ENCODE data around the gene SOX2.
A peak's percentile ranks its signal among the peaks of the same experiment; 100 is the strongest.

The SOX2 gene

DNA sequence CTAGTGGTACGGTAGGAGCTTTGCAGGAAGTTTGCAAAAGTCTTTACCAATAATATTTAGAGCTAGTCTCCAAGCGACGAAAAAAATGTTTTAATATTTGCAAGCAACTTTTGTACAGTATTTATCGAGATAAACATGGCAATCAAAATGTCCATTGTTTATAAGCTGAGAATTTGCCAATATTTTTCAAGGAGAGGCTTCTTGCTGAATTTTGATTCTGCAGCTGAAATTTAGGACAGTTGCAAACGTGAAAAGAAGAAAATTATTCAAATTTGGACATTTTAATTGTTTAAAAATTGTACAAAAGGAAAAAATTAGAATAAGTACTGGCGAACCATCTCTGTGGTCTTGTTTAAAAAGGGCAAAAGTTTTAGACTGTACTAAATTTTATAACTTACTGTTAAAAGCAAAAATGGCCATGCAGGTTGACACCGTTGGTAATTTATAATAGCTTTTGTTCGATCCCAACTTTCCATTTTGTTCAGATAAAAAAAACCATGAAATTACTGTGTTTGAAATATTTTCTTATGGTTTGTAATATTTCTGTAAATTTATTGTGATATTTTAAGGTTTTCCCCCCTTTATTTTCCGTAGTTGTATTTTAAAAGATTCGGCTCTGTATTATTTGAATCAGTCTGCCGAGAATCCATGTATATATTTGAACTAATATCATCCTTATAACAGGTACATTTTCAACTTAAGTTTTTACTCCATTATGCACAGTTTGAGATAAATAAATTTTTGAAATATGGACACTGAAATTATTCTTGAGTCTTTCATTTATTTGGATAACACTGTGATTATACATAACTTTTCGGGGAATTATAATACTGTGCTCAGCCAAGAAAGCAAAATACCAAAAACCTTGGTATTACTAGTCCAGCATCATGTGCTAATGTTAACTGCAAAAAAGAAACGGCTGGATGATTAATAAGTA lies 2.2 kb downstream of the SOX2 start:
- Mint-ChIP-seq H3K4me1 (peaks cover 6% of the 10 kb centered on the region), H3K9me3 (peaks cover 6% of the 10 kb centered on the region), H3K36me3 (no peaks in the 10 kb centered on the region), H3K4me3 (no peak overlapping the region), H3K27ac (no peak overlapping the region)
- DNase-seq (ENCODE audit: low spot score in 2 of 2): no peak
- ATAC-seq: peak; percentile 42

GRCh38 chr3:181715571-181716340 lies 4.0 kb downstream of the SOX2 start:
- no peak for ATAC-seq
- Mint-ChIP-seq H3K36me3 (no peaks in the 10 kb centered on the region), H3K27ac (no peak overlapping the region), H3K9me3 (peaks cover 6% of the 10 kb centered on the region), H3K4me1 (no peaks in the 10 kb centered on the region), H3K4me3 (no peak overlapping the region)
- no peak for DNase-seq (ENCODE audit: low spot score in 2 of 2)

- Mint-ChIP-seq H3K27ac (no peak overlapping the region), H3K9me3 (peaks cover 6% of the 10 kb centered on the region), H3K4me1 (no peaks in the 10 kb centered on the region), H3K36me3 (no peaks in the 10 kb centered on the region), H3K4me3 (no peak overlapping the region)
- no peak for DNase-seq (ENCODE audit: low spot score in 2 of 2)
- no peak for ATAC-seq
These were observed 5.2 kb downstream of the SOX2 start for GRCh38 chr3:181716966-181717365.

GRCh38 chr3:181717549-181718171 lies 5.9 kb downstream of the SOX2 start:
- Mint-ChIP-seq H3K4me3 (no peak overlapping the region), H3K36me3 (no peaks in the 10 kb centered on the region), H3K9me3 (peaks cover 8% of the 10 kb centered on the region), H3K4me1 (no peaks in the 10 kb centered on the region), H3K27ac (no peak overlapping the region)
- ATAC-seq: no peak
- no peak for DNase-seq (ENCODE audit: low spot score in 2 of 2)

- DNase-seq (ENCODE audit: low spot score in 2 of 2): no peak
- no peak overlapping the region for H3K27ac Mint-ChIP-seq
- H3K36me3 Mint-ChIP-seq: no peaks in the 10 kb centered on the region
- no peaks in the 10 kb centered on the region for H3K4me1 Mint-ChIP-seq
- no peak for ATAC-seq
- H3K4me3 Mint-ChIP-seq: no peak overlapping the region
- peaks cover 8% of the 10 kb centered on the region for H3K9me3 Mint-ChIP-seq
These were observed 6.6 kb downstream of the SOX2 start for GRCh38 chr3:181718369-181718768.

- DNase-seq (ENCODE audit: low spot score in 2 of 2) (no peak), ATAC-seq (no peak)
- Mint-ChIP-seq H3K4me3 (no peak overlapping the region), H3K36me3 (no peaks in the 10 kb centered on the region), H3K9me3 (peaks cover 9% of the 10 kb centered on the region), H3K4me1 (no peaks in the 10 kb centered on the region), H3K27ac (no peak overlapping the region)
These were observed 7.5 kb downstream of the SOX2 start for GRCh38 chr3:181718987-181719911.

DNA sequence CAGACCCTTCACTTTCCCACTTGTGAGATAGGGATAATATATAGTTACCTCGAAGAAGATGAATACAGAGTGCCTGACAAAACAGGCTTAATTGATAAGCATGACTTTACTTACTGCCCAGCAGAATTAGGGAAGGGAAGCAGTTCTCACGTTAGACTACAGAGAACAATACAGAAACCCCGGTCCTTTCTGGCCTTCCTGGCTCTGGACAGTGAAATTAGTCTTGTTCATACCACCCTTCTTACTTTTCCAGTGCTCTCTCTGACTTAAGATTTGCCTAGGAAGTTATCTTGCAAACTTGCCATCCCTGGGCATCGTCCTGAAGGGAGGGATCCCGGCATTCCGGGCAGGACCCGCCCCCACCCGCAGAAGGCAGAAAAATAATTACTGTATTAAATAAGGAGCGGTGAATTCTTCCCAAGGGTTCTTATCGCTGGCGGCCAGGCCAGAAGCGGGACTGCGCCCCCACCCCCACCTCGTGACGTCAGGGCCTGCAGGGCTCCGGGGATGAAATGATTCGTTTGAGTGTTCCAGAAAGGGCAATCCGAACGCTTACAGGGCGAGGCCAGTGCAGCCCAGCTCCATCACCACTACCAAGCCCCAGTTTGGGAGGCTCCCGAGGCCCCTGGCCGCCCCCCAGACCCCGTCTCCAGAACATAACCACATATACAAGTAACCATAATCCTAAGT lies 8.4 kb downstream of the SOX2 start:
- Mint-ChIP-seq H3K4me3 (no peak overlapping the region), H3K27ac (no peak overlapping the region), H3K36me3 (no peaks in the 10 kb centered on the region), H3K9me3 (peaks cover 8% of the 10 kb centered on the region), H3K4me1 (no peaks in the 10 kb centered on the region)
- DNase-seq (ENCODE audit: low spot score in 2 of 2) (no peak), ATAC-seq (no peak)

- Mint-ChIP-seq H3K36me3 (no peaks in the 10 kb centered on the region), H3K4me3 (no peak overlapping the region), H3K9me3 (peaks cover 5% of the 10 kb centered on the region), H3K4me1 (no peaks in the 10 kb centered on the region), H3K27ac (no peak overlapping the region)
- DNase-seq (ENCODE audit: low spot score in 2 of 2) (no peak), ATAC-seq (no peak)
These were observed 9.5 kb downstream of the SOX2 start for GRCh38 chr3:181721046-181721875.

GRCh38 chr3:181722156-181722555 lies 10.4 kb downstream of the SOX2 start:
- H3K4me1 Mint-ChIP-seq: peaks cover 2% of the 10 kb centered on the region
- H3K36me3 Mint-ChIP-seq: no peaks in the 10 kb centered on the region
- H3K4me3 Mint-ChIP-seq: no peak overlapping the region
- peaks cover 5% of the 10 kb centered on the region for H3K9me3 Mint-ChIP-seq
- no peak for DNase-seq (ENCODE audit: low spot score in 2 of 2)
- no peak for ATAC-seq
- no peak overlapping the region for H3K27ac Mint-ChIP-seq

- Mint-ChIP-seq H3K27ac (no peak overlapping the region), H3K4me3 (no peak overlapping the region)
- no peak for ATAC-seq
These were observed 11.2 kb downstream of the SOX2 start for GRCh38 chr3:181722766-181723425.

DNA sequence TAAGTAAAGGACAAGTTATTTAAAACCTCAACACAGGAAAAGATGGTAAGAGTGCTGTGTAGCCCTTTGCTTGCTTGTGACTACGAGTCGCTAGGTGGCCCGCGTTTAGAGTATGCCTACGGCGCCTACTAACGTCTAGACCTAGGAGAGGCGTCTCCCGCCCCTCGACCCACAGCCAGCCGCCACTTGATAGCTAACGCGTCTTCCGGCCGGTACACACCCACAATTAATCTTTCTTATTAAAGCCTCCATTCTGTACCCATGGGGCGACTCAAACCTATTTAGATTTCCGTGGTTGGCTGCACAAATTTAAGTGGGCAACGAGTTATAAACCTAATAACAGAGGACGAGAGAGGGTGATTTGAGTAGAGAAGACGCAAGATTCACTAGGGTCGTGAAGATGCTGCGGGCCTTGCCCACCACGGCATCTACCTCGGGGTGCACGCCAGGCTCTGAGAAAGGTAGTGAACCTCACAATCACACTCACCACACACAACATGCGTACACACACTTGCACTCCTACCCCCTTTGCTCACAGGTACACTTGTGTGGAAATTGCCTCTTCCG lies 12.0 kb downstream of the SOX2 start:
- H3K36me3 Mint-ChIP-seq: no peaks in the 10 kb centered on the region
- H3K9me3 Mint-ChIP-seq: peaks cover 5% of the 10 kb centered on the region
- H3K27ac Mint-ChIP-seq: no peak overlapping the region
- peaks cover 8% of the 10 kb centered on the region for H3K4me1 Mint-ChIP-seq
- ATAC-seq: no peak
- no peak for DNase-seq (ENCODE audit: low spot score in 2 of 2)
- no peak overlapping the region for H3K4me3 Mint-ChIP-seq

More at GRCh38 chr3:181722766-181723425, 11.2 kb downstream of the SOX2 start:
- H3K4me1 Mint-ChIP-seq: peaks cover 8% of the 10 kb centered on the region
- no peak for DNase-seq (ENCODE audit: low spot score in 2 of 2)
- H3K36me3 Mint-ChIP-seq: no peaks in the 10 kb centered on the region
- peaks cover 5% of the 10 kb centered on the region for H3K9me3 Mint-ChIP-seq

GRCh38 chr3:181724192-181724965 lies 12.7 kb downstream of the SOX2 start:
- Mint-ChIP-seq H3K27ac (no peak overlapping the region), H3K36me3 (no peaks in the 10 kb centered on the region), H3K4me1 (peaks cover 8% of the 10 kb centered on the region), H3K9me3 (peaks cover 5% of the 10 kb centered on the region), H3K4me3 (no peak overlapping the region)
- DNase-seq (ENCODE audit: low spot score in 2 of 2) (no peak), ATAC-seq (no peak)
